ENCODE results near the gene RAB2B.

DNA sequence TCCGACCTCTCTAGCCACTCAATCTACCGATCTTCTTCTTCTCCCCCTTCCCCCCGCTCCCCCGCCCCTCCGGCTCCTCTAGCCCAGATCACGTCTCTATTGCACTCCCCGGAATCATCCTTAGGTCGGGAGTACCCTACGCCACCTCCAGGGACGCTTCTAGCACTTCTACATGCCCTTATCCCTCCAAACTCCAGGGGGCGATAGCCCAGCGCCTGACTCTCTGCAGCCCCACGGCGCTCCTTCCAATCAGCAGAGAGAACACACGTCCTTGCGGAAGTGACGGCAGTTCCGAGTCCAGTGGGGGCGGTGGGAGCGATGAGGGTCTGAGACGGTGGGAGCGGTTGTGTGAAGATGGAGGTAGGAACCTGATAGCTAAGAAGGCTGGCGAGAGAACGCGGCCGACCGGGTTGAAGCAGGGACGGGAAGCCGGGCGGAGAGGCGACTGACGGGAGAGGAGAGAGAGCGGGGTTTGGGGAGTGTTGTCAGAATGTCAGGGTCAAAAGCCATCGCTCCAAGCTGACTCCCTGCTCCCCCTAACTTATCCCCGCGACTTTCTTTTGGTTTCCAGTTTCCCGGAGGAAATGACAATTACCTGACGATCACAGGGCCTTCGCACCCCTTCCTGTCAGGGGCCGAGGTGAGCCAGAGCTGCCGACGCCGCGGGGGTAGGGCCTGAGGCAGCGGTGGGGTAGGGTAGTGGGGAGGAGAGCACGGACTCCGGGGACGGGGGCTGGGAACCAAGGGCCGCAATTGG, at the start of gene RAB2B, which contains the start of gene TOX4:
- TF ChIP-seq, protein P1, sequence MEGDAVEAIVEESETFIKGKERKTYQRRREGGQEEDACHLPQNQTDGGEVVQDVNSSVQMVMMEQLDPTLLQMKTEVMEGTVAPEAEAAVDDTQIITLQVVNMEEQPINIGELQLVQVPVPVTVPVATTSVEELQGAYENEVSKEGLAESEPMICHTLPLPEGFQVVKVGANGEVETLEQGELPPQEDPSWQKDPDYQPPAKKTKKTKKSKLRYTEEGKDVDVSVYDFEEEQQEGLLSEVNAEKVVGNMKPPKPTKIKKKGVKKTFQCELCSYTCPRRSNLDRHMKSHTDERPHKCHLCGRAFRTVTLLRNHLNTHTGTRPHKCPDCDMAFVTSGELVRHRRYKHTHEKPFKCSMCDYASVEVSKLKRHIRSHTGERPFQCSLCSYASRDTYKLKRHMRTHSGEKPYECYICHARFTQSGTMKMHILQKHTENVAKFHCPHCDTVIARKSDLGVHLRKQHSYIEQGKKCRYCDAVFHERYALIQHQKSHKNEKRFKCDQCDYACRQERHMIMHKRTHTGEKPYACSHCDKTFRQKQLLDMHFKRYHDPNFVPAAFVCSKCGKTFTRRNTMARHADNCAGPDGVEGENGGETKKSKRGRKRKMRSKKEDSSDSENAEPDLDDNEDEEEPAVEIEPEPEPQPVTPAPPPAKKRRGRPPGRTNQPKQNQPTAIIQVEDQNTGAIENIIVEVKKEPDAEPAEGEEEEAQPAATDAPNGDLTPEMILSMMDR (IDR thresholded peaks at IDR 0.05), result peak; percentile 96 to 100 (median 100)
- TF ChIP-seq POLR2A (IDR thresholded peaks at IDR 0.05), result peak; percentile 82 to 85
- TF ChIP-seq POLR2AphosphoS5 (IDR thresholded peaks at IDR 0.05), result peak; percentile 88 to 97 (median 94)
- no peak for TF ChIP-seq EP300 (IDR thresholded peaks at IDR 0.05)
